HL-60/S4 treated with phorbol 12-myristate 13-acetate at 8.2 ng/mL for 4 days and 3 days (cell line): ENCODE results near the gene CATSPERD.

Experiments used
- in situ Hi-C: fragments of 300-500 bp; cut with MboI; formaldehyde crosslinking; loops from 2 replicates; pipeline ENCODE4 v1.15.0; 2022; ENCODE audit warnings: low sequenced_read_pairs

The CATSPERD gene

GRCh38 chr19:5784581-5785147 lies 64.2 kb downstream of the CATSPERD start, which contains the start of gene PRR22:
Gene PRR22, minus strand, starts transcription at chr19:5784746. Its CDS starts 86 bp downstream, at chr19:5784660.
- in situ Hi-C loops: no loop called here

GRCh38 chr19:5785423-5785822 lies 65.0 kb downstream of the CATSPERD start:
- in situ Hi-C loops: no loop called here

GRCh38 chr19:5786593-5787408 lies 66.4 kb downstream of the CATSPERD start:
- in situ Hi-C loops: no loop called here

DNA sequence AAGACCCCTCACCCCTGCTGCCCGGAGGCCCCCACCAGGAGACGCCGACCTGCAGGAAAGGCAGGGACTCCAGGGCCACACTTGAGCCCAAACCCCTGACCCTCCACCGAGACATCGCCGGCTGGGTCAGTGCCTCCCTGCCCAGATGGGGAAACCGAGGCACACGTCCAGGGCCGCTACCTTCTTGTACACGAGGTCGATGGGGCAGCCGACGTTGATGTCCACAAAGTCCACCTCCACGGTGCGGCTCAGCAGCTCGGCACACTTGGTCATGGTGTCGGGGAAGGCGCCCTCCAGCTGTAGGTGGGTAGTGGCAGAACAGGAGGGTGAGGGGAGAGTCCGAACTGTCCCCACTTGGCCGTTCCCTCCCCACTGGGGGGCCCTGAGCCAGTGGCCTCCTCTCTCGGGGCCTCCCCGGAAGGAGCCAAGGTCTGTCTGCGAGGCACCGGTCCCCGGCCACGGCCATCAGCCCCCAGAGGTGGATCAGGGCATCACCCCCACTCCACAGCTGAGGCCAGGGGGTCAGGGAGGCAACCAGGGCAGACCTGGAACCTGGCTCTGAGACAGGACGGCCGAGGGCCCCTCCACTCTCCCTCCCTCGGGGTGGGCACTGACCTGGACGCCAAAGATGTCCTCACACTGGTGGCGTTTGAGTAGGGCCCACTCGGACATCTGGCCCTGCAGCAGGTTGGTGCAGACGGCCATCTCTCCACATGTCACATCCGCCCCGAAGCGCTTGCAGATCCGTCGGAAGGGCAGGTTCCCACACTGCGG lies 67.2 kb downstream of the CATSPERD start:
- in situ Hi-C loops: no loop called here

DNA sequence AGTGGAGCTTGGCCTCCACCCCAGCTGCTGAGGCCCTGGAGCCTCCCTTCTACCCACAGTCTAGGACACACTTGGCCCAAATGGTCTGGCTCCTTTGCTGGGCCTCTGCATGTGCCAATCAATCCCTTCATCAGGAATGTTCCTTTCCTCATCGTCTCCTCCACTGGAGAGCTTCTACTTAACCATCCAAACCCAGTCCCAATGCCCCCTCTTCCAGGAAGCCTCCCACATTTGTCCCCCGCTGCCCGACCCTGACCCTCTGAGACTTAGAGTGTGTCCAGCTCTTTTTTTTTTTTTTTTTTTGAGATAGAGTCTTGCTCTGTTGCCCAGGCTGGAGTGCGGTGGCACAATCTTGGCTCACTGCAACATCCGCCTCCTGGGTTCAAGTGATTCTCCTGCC lies 68.0 kb downstream of the CATSPERD start:
- in situ Hi-C loops: no loop called here

DNA sequence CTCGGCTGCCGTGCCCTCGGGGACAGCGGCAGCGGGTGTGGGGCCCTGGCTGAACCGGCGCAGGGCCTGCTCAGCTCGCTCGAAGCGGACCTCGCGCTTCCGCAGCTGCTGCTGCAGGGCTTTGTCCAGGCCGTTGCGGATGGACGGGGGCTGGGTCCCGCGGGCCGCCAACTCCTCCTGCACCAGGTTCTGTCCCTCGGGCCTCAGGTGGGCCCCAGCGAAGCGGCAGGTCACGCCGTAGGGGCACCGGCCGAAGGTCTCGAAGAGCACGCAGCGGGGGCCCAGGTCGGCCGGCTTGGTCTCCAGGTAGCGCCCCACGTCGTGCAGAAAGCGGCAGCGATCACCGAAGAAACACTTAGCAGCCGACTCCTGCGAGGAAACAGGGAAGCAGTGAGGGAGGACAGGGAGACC lies 68.9 kb downstream of the CATSPERD start:
- in situ Hi-C loops: no loop called here

DNA sequence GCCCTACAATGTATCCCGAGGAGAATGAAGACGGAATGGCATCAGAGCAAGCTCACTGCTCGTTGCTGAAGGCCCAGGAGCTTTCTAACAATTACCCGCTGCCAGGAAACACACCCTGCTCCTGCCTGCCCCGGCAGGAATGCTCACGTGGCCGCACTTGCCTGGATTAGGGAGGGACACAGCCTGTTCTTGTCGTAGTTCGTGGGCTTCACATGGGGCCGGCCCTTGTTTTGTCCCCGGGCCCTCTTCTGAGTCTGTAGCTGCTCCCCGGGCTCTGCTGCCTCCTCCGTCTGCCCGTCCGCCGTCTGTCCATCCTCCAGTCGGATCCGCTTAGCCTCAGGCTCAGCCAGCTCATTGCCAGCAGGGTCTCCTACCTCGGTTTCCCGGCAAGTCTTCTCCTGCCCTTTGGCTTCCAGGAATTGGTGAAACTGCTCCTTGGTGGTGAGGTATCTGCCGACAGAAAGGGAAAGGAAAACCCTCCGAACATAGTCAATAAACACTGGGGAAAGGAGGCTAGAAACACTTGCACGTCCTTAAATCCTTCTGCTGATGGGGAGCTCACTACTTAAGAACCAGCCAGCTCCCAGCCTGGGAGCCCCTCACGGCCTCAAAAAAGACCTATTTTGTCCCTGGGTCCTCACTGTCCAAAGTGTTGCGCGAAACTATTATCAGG lies 69.6 kb downstream of the CATSPERD start:
- in situ Hi-C loops: no loop called here

GRCh38 chr19:5790559-5791520 lies 70.4 kb downstream of the CATSPERD start, which contains the start of gene DUS3L:
Gene DUS3L, minus strand, starts transcription at chr19:5791163. Its CDS starts 22 bp downstream, at chr19:5791141.
- in situ Hi-C loops: no loop called here

- in situ Hi-C loops: no loop called here
These were observed 71.8 kb downstream of the CATSPERD start for GRCh38 chr19:5792224-5792623.

- in situ Hi-C loops: no loop called here
These were observed 72.8 kb downstream of the CATSPERD start for GRCh38 chr19:5793188-5793587.

GRCh38 chr19:5795382-5795919 lies 75.0 kb downstream of the CATSPERD start:
- in situ Hi-C loops: no loop called here

- in situ Hi-C loops: no loop called here
These were observed 77.8 kb downstream of the CATSPERD start for GRCh38 chr19:5798244-5798643.

GRCh38 chr19:5799247-5800241 lies 79.1 kb downstream of the CATSPERD start:
- in situ Hi-C loops: loop anchor here (10.0 kb wide), 1 partner anchor 225 kb away; no protein-coding TSS in a partner anchor

DNA sequence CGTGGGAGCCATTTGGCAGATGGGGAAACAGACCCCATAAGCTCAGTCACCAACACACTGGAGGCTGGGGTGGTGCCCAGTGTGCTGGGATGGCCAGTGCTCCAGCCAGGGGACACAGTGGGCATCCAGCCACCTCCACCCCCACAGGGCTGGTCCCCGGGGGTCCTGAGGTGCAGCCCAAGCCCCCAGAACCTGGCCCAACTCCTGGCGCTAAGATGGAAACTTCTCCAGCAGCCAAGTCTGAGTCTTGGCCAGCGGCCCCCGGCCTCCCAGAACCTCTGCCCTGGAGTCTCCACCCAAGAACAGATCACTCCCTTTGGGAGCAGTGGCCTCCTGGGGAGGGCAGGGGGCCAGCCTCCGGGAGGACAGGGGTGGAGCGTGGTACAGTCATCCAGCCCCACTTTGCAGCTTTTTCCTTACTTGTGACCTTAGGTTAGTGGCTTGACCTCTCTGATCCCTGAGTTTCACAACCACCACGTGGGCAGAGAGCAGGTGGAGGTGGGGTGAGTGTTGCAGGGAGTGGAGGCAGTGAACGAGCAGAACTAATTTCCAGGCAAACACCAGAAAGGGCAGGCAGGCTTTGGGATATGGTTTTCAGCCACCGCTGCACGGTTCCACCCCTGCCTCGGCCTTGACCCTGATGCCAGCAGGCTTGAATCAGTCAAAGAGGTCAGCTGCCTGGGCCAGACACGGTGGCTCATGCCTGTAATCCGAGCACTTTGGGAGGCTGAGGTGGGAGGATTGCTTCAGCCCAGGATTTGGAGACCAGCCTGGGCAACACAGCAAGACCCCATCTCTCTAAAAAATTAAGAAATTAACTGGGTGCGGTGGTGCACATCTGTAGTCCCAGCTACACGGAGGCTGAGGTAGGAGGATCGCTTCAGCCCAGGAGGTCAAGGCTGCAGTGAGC lies 80.2 kb downstream of the CATSPERD start:
- in situ Hi-C loops: loop anchor here (10.0 kb wide), 1 partner anchor 224 kb away; no protein-coding TSS in a partner anchor

GRCh38 chr19:5801796-5802619 lies 81.6 kb downstream of the CATSPERD start:
- in situ Hi-C loops: loop anchor here (10.0 kb wide), 1 partner anchor 223 kb away; no protein-coding TSS in a partner anchor

DNA sequence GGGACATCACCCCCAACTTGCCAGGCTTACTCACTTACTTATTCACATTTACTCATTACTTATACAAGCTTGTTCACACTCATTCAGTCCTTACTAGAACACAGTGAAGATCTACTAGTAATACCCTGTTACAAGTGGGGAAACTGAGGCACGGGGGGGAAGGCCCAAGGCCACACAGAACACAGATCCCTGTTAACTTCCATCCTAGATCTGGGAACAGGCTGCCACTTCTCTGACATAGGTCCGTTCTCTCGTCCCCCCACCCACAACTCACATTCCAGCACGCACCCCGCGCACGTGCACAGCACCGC lies 83.0 kb downstream of the CATSPERD start:
- in situ Hi-C loops: loop anchor here (10.0 kb wide), 1 partner anchor 221 kb away; no protein-coding TSS in a partner anchor
